NCI-H345 (cell line): ENCODE results near the gene HBQ1.
"Not testable (repeated sequence)": the region's sequence is repeated elsewhere in the genome, so short reads cannot be mapped to it uniquely, and the experiment has no call there.

ENCODE experiments used
- DNase-seq: peaks from one replicate; lab custom pipeline; 2025; lab: John Stamatoyannopoulos, UW

Gene HBQ1

DNA sequence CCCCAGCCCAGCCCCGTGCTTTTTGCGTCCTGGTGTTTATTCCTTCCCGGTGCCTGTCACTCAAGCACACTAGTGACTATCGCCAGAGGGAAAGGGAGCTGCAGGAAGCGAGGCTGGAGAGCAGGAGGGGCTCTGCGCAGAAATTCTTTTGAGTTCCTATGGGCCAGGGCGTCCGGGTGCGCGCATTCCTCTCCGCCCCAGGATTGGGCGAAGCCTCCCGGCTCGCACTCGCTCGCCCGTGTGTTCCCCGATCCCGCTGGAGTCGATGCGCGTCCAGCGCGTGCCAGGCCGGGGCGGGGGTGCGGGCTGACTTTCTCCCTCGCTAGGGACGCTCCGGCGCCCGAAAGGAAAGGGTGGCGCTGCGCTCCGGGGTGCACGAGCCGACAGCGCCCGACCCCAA is 4.3 kb upstream of the HBQ1 start:
- DNase-seq = not testable (repeated sequence)

GRCh38 chr16:176477-177382 is 3.5 kb upstream of the HBQ1 start, which contains the start of gene HBA1:
TSS of gene HBA1 (plus strand) at chr16:176680. CDS start at chr16:176717, 37 bp downstream.
- not testable (repeated sequence) for DNase-seq

GRCh38 chr16:177394-177822 is 2.9 kb upstream of the HBQ1 start:
- DNase-seq = no peak

- no peak for DNase-seq
Observed at GRCh38 chr16:177981-178667, 2.1 kb upstream of the HBQ1 start.

- no peak for DNase-seq
Observed at GRCh38 chr16:178668-179015, 1.6 kb upstream of the HBQ1 start.

GRCh38 chr16:179211-180092 is 807 bp upstream of the HBQ1 start:
- no peak for DNase-seq

DNA sequence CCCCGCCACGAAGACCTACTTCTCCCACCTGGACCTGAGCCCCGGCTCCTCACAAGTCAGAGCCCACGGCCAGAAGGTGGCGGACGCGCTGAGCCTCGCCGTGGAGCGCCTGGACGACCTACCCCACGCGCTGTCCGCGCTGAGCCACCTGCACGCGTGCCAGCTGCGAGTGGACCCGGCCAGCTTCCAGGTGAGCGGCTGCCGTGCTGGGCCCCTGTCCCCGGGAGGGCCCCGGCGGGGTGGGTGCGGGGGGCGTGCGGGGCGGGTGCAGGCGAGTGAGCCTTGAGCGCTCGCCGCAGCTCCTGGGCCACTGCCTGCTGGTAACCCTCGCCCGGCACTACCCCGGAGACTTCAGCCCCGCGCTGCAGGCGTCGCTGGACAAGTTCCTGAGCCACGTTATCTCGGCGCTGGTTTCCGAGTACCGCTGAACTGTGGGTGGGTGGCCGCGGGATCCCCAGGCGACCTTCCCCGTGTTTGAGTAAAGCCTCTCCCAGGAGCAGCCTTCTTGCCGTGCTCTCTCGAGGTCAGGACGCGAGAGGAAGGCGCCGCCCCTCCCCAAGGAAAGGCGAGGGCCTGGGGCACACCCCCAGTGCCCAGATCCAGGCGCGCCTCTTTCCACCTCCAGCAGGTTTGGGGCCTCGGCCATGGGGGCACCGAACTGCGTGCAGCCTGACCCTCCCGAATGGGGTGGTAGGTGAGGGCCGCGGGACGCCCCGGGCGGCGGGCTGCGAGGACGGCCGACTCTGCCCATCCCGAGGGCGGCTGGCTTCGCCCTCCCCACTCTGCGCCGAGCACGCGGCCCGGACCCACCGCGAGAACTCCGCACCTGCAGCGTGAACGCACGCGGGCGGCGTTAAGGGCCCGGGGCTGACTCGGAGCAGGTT is 664 bp downstream of the HBQ1 start:
- peak; percentile 83 for DNase-seq

- DNase-seq = no peak
Observed at GRCh38 chr16:181565-182021, 1.3 kb downstream of the HBQ1 start.

GRCh38 chr16:183005-183404 is 2.7 kb downstream of the HBQ1 start:
- DNase-seq = no peak

DNA sequence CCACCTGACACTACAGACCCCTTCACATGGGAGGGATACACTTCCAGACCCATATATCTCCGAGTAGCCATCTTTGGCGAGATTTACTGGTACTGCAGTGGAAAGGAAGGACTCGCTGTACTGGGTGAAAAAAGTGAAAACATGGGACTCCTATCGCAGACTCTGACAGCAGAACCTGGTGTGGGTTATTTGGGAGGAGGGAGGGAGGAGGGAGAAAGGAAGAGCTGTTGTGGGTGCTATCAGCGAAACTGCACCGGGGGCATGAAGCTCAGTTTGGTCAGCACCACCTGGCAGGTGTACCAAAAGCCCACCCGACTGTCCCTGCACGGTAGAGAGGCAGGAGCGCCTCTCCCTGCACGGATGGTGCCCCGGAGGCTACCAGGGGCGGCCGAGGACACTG is 5.0 kb downstream of the HBQ1 start:
- no peak for DNase-seq

DNA sequence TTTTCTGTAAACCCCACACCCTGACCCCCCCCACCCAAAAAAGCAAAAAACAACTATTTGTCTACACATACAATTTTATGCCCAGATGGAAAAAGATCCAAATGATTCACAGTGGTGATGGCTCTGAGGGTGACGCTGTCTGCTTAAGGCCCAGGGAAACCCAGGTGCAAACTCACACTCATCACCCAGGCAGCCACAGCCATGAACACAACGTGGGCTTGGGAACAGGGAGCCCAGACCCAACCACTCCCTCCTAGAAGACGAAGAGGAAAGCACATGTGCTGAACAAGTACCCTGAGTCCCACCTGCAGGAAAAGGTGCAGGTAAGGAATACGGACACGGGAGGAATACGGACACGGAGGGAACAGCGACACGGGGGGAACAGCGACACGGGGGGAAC is 5.4 kb downstream of the HBQ1 start:
- DNase-seq = no peak

DNA sequence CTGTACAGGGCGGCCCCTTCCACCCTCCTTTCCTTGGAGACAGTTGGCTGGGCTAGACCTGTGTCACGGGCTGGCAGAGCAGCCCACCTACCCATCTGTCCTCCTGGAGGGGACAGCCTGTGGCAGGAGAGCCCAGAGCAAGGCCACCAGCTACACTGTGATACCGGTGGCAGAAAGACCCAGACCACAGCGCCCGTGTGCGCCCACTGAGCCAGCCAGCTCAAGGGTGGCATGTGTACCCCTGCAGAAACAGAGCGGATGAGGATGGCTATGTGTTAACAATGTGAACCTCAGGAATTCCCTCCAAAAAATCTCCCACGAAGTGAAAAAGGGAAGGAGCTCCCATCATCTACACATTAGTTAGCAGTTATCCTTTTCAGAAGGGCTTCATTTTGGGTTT is 7.1 kb downstream of the HBQ1 start:
- DNase-seq = no peak

GRCh38 chr16:188674-189073 is 8.4 kb downstream of the HBQ1 start:
- DNase-seq = no peak

DNA sequence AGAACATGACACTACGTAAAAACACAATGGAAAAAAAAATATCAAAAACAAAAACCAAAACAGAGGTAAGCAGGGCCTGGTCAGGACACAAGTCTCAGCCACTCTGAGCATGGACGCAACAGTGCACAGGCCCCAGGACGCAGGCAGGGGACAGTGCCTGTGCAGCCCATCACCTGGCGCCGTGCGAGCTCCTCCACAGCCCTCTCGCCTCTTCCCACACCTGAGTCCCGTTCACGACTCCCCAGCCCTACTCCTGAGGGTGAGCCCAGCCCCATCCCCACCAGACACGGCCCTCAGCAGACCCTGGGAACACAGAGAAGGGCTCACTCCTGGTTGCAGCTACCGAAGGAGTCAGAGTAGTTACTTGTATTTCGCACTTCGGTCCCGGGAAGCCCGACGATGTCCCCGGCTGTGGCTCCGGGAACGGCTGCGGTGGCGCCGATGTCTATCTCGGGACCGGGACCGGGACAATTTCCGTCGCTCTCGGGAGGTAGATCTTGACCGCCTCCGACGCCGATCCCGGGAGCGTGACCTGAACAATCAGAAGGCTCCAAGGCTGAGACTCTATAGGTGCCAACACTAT is 9.4 kb downstream of the HBQ1 start:
- no peak for DNase-seq

DNA sequence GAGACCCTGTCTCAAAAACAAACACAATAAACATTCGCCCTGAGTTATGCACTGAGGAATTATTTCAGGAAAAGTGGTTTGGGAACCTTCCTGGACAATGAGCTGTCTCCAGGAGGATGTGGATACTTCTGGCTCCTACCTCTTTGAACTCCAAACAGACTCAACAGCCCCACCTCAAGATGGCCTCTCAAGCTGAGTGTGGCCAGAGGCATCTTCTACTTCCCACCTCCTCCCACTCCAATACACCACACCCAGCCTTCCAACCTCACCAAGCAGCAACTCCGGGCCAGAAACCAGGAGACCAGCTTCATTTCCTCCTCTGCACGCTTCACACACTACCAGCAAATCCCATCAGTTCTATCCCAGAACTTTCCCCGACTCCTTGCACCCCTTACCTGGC is 11.6 kb downstream of the HBQ1 start:
- no peak for DNase-seq

- no peak for DNase-seq
Observed at GRCh38 chr16:192686-193085, 12.4 kb downstream of the HBQ1 start.

- DNase-seq = no peak
Observed at GRCh38 chr16:193441-193840, 13.2 kb downstream of the HBQ1 start.

GRCh38 chr16:194516-194915 is 14.3 kb downstream of the HBQ1 start:
- DNase-seq = no peak

GRCh38 chr16:200388-200787 is 20.1 kb downstream of the HBQ1 start:
- DNase-seq = no peak

GRCh38 chr16:203246-203645 is 23.0 kb downstream of the HBQ1 start:
- no peak for DNase-seq

DNA sequence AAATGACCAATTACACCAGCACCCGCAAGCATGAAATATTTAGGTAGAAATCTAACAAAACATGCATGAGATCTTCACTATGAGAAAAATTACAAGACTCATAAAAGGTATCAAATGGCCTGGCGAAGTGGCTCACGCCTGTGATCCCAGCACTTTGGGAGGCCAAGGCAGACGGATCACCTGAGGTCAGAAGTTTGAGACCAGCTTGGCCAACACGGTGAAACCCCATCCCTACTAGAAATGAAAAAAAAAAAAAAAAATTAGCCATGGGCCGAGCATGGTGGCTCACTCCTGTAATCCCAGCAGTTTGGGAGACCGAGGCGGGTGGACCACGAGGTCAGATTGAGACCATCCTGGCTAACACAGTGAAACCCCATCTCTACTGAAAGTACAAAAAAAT is 23.8 kb downstream of the HBQ1 start:
- DNase-seq = not testable (repeated sequence)
